AG04449 (cell line): ENCODE results near the gene ZNF831.

Source experiments
- CTCF ChIA-PET: fragments of 350-600 bp; formaldehyde crosslinking; extraction: SDS; loops from one replicate; lab custom pipeline; 2021; ENCODE audit warnings: antibody characterized with exemption; lab: Yijun Ruan, JAX
- POLR2A ChIA-PET: fragments of 400-600, 350-600 bp; formaldehyde crosslinking; extraction: SDS; loops from one replicate; lab custom pipeline; 2020; ENCODE audit warnings: antibody characterized with exemption, inconsistent platforms; lab: Yijun Ruan, JAX
- DNase-seq: peaks from one replicate; pipeline ENCODE4 v3.0.0-alpha.2; 2010; ENCODE audit warnings: low read depth, low spot score
- H3K4me3 ChIP-seq: 2 replicates; pipeline ENCODE4 v1.5.1; 2011; ENCODE audit warnings: low read depth, mild to moderate bottlenecking, control low read depth, low read length
- TF ChIP-seq, protein P1 (sequence below): IDR thresholded peaks from one replicate; pipeline ENCODE4 v1.5.1; 2011; ENCODE audit warnings: mild to moderate bottlenecking, moderate library complexity, low read length, control low read depth, inconsistent platforms; ENCODE audit not compliant: insufficient read depth; ENCODE audit errors: missing control alignments

The ZNF831 gene

DNA sequence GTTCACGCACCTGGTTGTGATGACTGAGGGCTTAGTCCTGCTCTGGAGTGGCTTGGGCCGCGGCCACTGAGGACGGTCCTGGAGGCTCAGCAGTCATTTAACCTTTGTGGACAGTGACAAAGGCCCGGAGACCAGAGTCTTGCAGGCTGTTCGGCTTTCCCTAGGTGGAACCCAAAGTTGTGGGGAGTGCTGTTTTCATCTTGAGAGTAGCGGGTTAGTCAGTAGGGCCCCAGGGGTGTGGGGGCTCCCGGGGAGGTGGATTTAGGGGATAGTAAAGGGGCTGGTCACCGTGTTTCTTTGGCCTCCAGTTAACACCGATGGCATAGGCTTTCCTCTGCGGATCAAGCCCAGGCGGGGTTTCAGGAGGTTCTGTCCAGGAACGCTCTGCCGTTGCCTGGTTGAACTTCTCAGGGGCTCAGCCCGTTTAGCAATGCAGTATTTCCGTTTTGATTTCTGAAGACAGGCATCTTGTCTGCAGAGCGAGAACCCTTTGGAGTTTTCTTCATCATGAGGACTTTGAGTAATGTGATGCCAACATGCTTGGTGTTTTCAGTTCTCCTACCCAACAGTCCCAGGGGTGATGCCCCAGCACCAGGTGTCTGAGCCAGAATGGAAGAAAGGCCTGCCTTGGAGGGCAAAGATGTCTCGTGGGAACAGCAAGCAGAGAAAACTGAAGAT lies 31.8 kb downstream of the ZNF831 start:
- POLR2A ChIA-PET, result no interaction called here
- CTCF ChIA-PET, result no interaction called here
- no peak for DNase-seq
- H3K4me3 ChIP-seq, result no peak overlapping the region
- TF ChIP-seq, protein P1, sequence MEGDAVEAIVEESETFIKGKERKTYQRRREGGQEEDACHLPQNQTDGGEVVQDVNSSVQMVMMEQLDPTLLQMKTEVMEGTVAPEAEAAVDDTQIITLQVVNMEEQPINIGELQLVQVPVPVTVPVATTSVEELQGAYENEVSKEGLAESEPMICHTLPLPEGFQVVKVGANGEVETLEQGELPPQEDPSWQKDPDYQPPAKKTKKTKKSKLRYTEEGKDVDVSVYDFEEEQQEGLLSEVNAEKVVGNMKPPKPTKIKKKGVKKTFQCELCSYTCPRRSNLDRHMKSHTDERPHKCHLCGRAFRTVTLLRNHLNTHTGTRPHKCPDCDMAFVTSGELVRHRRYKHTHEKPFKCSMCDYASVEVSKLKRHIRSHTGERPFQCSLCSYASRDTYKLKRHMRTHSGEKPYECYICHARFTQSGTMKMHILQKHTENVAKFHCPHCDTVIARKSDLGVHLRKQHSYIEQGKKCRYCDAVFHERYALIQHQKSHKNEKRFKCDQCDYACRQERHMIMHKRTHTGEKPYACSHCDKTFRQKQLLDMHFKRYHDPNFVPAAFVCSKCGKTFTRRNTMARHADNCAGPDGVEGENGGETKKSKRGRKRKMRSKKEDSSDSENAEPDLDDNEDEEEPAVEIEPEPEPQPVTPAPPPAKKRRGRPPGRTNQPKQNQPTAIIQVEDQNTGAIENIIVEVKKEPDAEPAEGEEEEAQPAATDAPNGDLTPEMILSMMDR, result no peak

DNA sequence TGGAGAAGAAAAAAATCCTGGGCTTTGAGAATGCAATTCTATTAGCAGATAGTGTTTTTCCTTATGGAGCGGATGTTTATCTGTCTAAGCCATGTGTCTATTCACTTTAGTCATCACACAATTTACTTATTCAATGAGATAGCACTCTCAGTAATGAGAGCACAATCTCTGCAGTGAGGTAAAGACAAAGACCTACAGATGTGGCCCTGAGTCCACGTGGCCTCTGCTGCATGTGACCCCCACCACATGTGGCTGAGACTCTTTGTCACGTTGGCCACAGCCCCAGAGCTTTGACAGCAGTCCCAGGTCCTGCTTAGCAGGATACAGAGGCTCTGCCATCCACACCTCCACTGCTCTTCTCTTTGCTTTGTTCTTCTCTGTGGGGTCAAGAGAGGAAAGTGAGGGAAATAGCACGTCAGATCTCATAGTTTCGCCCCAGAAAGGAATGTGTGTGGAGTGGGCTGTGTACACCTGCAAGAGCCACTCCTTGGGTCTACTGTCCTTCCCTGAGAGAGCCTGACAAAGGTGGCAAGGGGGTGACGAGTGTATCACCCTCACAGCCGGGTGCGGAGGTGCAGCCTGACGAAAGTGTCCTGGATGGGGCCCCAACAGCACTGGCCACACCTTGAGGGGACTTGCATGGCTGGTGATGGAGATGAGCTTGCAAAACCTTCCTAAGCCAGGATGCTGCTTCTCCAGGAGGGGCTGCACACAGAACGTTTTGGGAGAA lies 40.7 kb downstream of the ZNF831 start:
- POLR2A ChIA-PET, result no interaction called here
- no peak for DNase-seq
- TF ChIP-seq, protein P1, result no peak
- no peak overlapping the region for H3K4me3 ChIP-seq
- CTCF ChIA-PET, result interaction anchor here (3.7 kb wide), 1 partner anchor 334 kb away, joined by 16 read pairs; no protein-coding TSS in a partner anchor

DNA sequence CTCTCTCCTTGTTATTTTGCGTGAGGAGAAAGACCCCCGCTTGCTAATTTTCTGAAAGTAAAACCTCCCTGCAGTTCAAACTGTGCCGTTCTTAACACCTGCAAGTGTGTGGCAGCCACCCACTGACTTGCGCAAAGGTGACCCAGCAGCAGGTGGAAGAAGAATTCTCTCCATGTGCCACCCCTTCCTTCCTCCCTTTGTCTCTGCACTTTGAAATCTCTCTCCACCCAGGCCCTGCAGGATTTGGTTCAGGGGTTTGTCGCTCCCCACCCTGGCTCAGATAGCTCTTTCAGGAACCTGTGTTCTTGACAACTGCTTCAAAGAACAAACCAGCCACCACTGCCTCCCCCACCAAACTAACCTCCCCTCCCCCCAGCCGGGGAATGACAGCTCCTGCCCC lies 41.4 kb downstream of the ZNF831 start:
- DNase-seq, result no peak
- no peak overlapping the region for H3K4me3 ChIP-seq
- TF ChIP-seq, protein P1, result no peak
- CTCF ChIA-PET, result interaction anchor here (3.7 kb wide), 1 partner anchor 335 kb away, joined by 16 read pairs; no protein-coding TSS in a partner anchor
- POLR2A ChIA-PET, result no interaction called here

DNA sequence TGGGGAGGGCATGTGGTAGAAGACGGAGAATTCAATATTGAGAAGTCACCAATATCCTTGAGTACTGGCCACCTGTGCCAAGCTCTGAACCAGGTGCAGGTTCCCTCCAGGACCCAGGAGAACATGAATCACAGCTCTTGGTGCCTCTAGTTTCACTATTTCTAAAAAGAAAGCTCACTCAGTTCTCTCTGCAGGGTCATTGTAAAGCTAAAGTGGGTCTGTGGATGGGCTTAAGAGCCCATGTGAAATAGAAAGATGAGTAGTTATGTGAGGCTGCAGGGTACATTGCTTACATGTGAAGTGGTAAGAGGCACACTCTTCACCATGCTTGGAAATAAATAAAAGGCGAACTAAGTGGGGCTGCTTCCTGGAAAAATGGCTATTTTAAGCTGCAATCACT lies 43.6 kb downstream of the ZNF831 start:
- ChIA-PET POLR2A (no interaction called here), CTCF (interaction anchor here (0.7 to 3.7 kb wide), 6 partner anchors 9 to 340 kb away, joined by 3 to 16 read pairs (median 5); no protein-coding TSS in a partner anchor)
- DNase-seq, result no peak
- no peak overlapping the region for H3K4me3 ChIP-seq
- TF ChIP-seq, protein P1, result no peak

DNA sequence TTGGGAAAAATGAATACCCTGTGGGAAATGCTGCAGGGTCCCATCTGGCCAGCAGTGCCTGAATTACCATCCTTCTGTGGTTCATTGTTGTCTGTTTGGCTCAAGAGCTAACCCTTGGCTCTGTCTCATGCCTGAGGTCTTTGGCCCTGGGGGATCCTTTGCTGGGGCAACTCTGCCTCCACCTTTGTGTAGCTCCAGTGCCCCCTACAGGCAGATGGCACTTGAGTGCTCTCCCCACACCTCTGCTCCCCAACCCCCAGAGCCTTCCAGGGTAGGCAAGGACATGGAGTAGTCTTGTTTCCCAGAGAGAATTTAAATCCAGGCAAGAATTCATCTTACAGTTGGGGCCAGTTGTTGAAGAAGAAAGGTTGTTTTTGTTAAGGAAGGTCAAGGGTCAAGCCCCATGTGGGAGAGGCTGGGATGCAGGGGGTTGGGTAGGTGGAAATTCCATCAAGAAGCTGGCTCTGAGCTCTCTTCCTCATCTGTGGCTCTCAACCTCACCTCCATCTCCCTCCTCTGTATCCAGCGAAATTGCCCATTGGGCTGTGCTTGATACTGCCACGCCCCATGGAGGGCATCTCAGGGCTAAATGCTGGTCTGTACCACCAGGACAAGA lies 44.2 kb downstream of the ZNF831 start:
- POLR2A ChIA-PET, result no interaction called here
- CTCF ChIA-PET, result interaction anchor here (0.7 to 3.7 kb wide), 6 partner anchors 10 to 341 kb away, joined by 3 to 16 read pairs (median 5); no protein-coding TSS in a partner anchor
- TF ChIP-seq, protein P1, result peak; percentile 9
- H3K4me3 ChIP-seq, result no peak overlapping the region
- no peak for DNase-seq

DNA sequence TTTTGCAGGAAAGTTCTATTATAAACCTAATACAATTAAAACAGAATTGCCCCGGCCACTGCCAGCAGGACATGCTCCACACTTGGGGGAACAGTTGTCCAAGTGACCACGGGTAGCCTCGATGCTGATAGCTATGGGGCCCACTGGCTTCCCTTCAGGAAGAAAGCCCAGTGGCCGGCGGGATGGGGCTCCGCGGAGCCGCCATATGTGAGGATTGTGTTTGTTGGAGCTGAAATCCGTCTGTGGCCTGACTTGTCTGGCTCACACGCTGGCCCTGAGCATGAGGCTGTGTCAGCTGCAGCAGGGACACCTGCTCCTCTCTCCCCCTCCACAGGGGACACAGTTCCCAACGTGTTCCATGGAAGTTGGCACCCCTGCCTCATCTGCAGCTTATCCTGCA lies 46.6 kb downstream of the ZNF831 start:
- TF ChIP-seq, protein P1, result no peak
- no peak for DNase-seq
- ChIA-PET POLR2A (no interaction called here), CTCF (interaction anchor here (0.8 kb wide), 1 partner anchor 122 kb away, joined by 4 read pairs; no protein-coding TSS in a partner anchor)
- no peak overlapping the region for H3K4me3 ChIP-seq
